SK-N-SH (cell line): ENCODE results near the gene MAP6D1. TPM values are rescaled to one million over a fixed set of nuclear protein-coding genes. Genes with fewer than 3 reads are reported as not detected.

ENCODE experiments used
- CTCF ChIA-PET: fragments of 300-600, 350-600 bp; formaldehyde crosslinking; extraction: SDS; loops from one replicate; lab custom pipeline; 2021; lab: Yijun Ruan, JAX
- POLR2A ChIA-PET: fragments of 350-600 bp; sonication (Branson Sonifier 250); formaldehyde crosslinking; extraction: SDS; loops from one replicate; lab custom pipeline; 2020; ENCODE audit warnings: antibody characterized with exemption, inconsistent platforms; lab: Yijun Ruan, JAX
- DNase-seq: peaks from one replicate; pipeline ENCODE4 v3.0.0; 2012
- H2AFZ ChIP-seq: fragments of 200-600 bp; sonication (generic); 2 replicates; pipeline ENCODE4 v1.8.1; 2016; ENCODE audit warnings: antibody characterized with exemption, mild to moderate bottlenecking, low read depth
- H3F3A ChIP-seq: fragments of 200-600 bp; sonication (generic); replicated peaks from 2 replicates; pipeline ENCODE3; 2016; ENCODE audit warnings: antibody characterized with exemption, mild to moderate bottlenecking; ENCODE audit not compliant: insufficient read depth
- H3K27ac ChIP-seq, 2 experiments: fragments of 200-500 bp in 1 of 2; fragments of 200-600 bp in 1 of 2; sonication (Bioruptor generic) in 1 of 2; sonication (generic), shearing (Covaris generic) in 1 of 2; 2 replicates each; pipeline versions ENCODE4 v1.5.1 to v1.6.1; 2014 to 2016; ENCODE audit warnings: low read depth in 2 of 2, inconsistent platforms in 1 of 2, low read length in 1 of 2, mild to moderate bottlenecking in 1 of 2, mixed read lengths in 1 of 2
- H3K27me3 ChIP-seq: fragments of 200-600 bp; sonication (generic), shearing (Covaris generic); 2 replicates; pipeline ENCODE4 v1.6.1; 2016; ENCODE audit warnings: mixed run types; ENCODE audit not compliant: insufficient read depth
- H3K36me3 ChIP-seq, 2 experiments: fragments of 200-500 bp in 1 of 2; fragments of 200-600 bp in 1 of 2; sonication (Bioruptor generic) in 1 of 2; sonication (generic) in 1 of 2; replicated peaks in 1 of 2; 2 replicates each; pipeline versions ENCODE3 to v1.5.1; 2014 to 2016; ENCODE audit warnings: low read length in 1 of 2, mild to moderate bottlenecking in 1 of 2; ENCODE audit not compliant: insufficient read depth in 2 of 2, control insufficient read depth in 1 of 2
- H3K4me1 ChIP-seq, 2 experiments: fragments of 200-500 bp in 1 of 2; fragments of 200-600 bp in 1 of 2; sonication (Bioruptor generic) in 1 of 2; sonication (generic), shearing (Covaris generic) in 1 of 2; 2 replicates each; pipeline versions ENCODE4 v1.5.1 to v1.6.1; 2014 to 2016; ENCODE audit warnings: low read depth in 1 of 2, low read length in 1 of 2, mixed run types in 1 of 2; ENCODE audit not compliant: insufficient read depth in 2 of 2, control insufficient read depth in 1 of 2
- H3K4me2 ChIP-seq: fragments of 200-600 bp; sonication (generic), shearing (Covaris generic); 2 replicates; pipeline ENCODE4 v1.6.1; 2017; ENCODE audit warnings: mixed run types
- H3K4me3 ChIP-seq, 2 experiments: fragments of 200-500 bp in 1 of 2; fragments of 200-600 bp in 1 of 2; sonication (Bioruptor generic) in 1 of 2; sonication (generic), shearing (Covaris generic) in 1 of 2; 2 replicates each; pipeline versions ENCODE4 v1.5.1 to v1.8.1; 2014 to 2016; ENCODE audit warnings: low read depth in 2 of 2, inconsistent platforms in 1 of 2, low read length in 1 of 2, mild to moderate bottlenecking in 1 of 2, mixed read lengths in 1 of 2, moderate library complexity in 1 of 2
- H3K79me2 ChIP-seq: fragments of 200-600 bp; sonication (generic); 2 replicates; pipeline ENCODE4 v1.8.1; 2017; ENCODE audit warnings: mild to moderate bottlenecking; ENCODE audit not compliant: insufficient read depth
- H3K9ac ChIP-seq: fragments of 200-600 bp; sonication (generic); 2 replicates; pipeline ENCODE4 v1.6.1; 2017; ENCODE audit warnings: mixed run types
- H3K9me2 ChIP-seq: fragments of 200-600 bp; sonication (generic); 2 replicates; pipeline ENCODE4 v1.6.1; 2017; ENCODE audit warnings: mixed run types
- H3K9me3 ChIP-seq: fragments of 200-600 bp; sonication (generic); 2 replicates; pipeline ENCODE4 v1.6.1; 2017; ENCODE audit warnings: mixed run types, mild to moderate bottlenecking, moderate library complexity
- H4K20me1 ChIP-seq: fragments of 200-600 bp; sonication (generic); 2 replicates; pipeline ENCODE4 v1.6.1; 2017; ENCODE audit warnings: mild to moderate bottlenecking, mixed run types; ENCODE audit not compliant: insufficient read depth
- FOSL2 ChIP-seq: IDR thresholded peaks from 2 replicates; pipeline ENCODE4 v1.4.0; 2012; ENCODE audit warnings: low read depth, mild to moderate bottlenecking, moderate library complexity, borderline replicate concordance
- FOXJ3 ChIP-seq: sonication (generic); formaldehyde crosslinking; IDR thresholded peaks from 2 replicates; pipeline ENCODE4 v1.5.1; 2020; ENCODE audit warnings: mild to moderate bottlenecking, missing genetic modification reagents
- GABPA ChIP-seq: IDR thresholded peaks from 2 replicates; pipeline ENCODE4 v1.4.0; 2012; ENCODE audit warnings: low read depth, mild to moderate bottlenecking
- IRF3 ChIP-seq: fragments of 150-350 bp; IDR thresholded peaks from 2 replicates; pipeline ENCODE4 v1.6.1; 2016; ENCODE audit warnings: mild to moderate bottlenecking, low read depth, low read length
- MEF2A ChIP-seq: IDR thresholded peaks from 2 replicates; pipeline ENCODE4 v1.4.0; 2012; ENCODE audit warnings: low read depth, borderline replicate concordance
- MXI1 ChIP-seq: IDR thresholded peaks from 2 replicates; pipeline ENCODE4 v1.6.1; 2012; ENCODE audit warnings: mild to moderate bottlenecking, low read depth, low read length, improper control_type of control experiment
- NFIC ChIP-seq: IDR thresholded peaks from 2 replicates; pipeline ENCODE4 v1.4.0; 2012; ENCODE audit warnings: borderline replicate concordance
- NRF1 ChIP-seq: IDR thresholded peaks from 2 replicates; pipeline ENCODE4 v1.6.1; 2012; ENCODE audit warnings: low read depth, mild to moderate bottlenecking, low read length
- PBX3 ChIP-seq: IDR thresholded peaks from 2 replicates; pipeline ENCODE4; 2012
- POLR2AphosphoS5 ChIP-seq: IDR thresholded peaks from 2 replicates; pipeline ENCODE4 v1.6.1; 2012; ENCODE audit warnings: low read depth, low read length
- REST ChIP-seq: IDR thresholded peaks from 2 replicates; pipeline ENCODE4 v1.6.1; 2012; ENCODE audit warnings: mild to moderate bottlenecking, low read depth, low read length, moderate library complexity
- RFX5 ChIP-seq: IDR thresholded peaks from 2 replicates; pipeline ENCODE4 v1.6.1; 2012; ENCODE audit warnings: mild to moderate bottlenecking, improper control_type of control experiment, low read length
- RXRA ChIP-seq: IDR thresholded peaks from 2 replicates; pipeline ENCODE4 v1.4.0; 2012; ENCODE audit warnings: low read depth, mild to moderate bottlenecking, borderline replicate concordance
- SMC3 ChIP-seq: IDR thresholded peaks from 2 replicates; pipeline ENCODE4 v1.6.1; 2012; ENCODE audit warnings: low read depth, low read length, improper control_type of control experiment
- TEAD4 ChIP-seq: IDR thresholded peaks from 2 replicates; pipeline ENCODE4 v1.4.0; 2012; ENCODE audit warnings: mild to moderate bottlenecking, borderline replicate concordance; ENCODE audit not compliant: insufficient read depth
- USF1 ChIP-seq: IDR thresholded peaks from 2 replicates; pipeline ENCODE4 v1.4.0; 2012; ENCODE audit warnings: low read depth, borderline replicate concordance
- ZBTB33 ChIP-seq: IDR thresholded peaks from 2 replicates; pipeline ENCODE4 v1.4.0; 2012; ENCODE audit warnings: low read depth, borderline replicate concordance
- WGBS: methylation state at CpG from one replicate; pipeline ENCODE4 v1.1.6; 2017; ENCODE audit warnings: low lambda C conversion rate; 5-methylcytosine and 5-hydroxymethylcytosine counted together
- polyA plus RNA-seq, 3 experiments: library from polyadenylated mRNA; depleted of rRNA; stranded (reverse); fragments of >200 nt; gene quantifications; 2 replicates each; pipeline ENCODE4 v1.2.3, GENCODE V29; 2012

Gene MAP6D1
- polyA plus RNA-seq, 1 of the 3 experiments (the other 2 are of a cell fraction): 2.6 TPM

GRCh38 chr3:183829466-183829865, 4.1 kb upstream of the MAP6D1 start:
- WGBS: 95% methylated on average over 9 of the region's 9 CpGs
- no peak overlapping the region for H3K9ac ChIP-seq
- H3F3A ChIP-seq: peaks cover 15% of the 10 kb centered on the region
- DNase-seq: no peak
- H3K36me3 ChIP-seq: peaks cover 11 to 49% of the 10 kb centered on the region in 2 experiments
- H3K9me2 ChIP-seq: no peaks in the 10 kb centered on the region
- H3K79me2 ChIP-seq: no peaks in the 10 kb centered on the region
- H3K27me3 ChIP-seq: no peaks in the 10 kb centered on the region
- CTCF ChIA-PET: interaction anchor here (0.9 to 1.1 kb wide), 3 partner anchors 11 to 327 kb away, joined by 3 to 4 read pairs (median 3); partner anchors contain the start of gene PARL
- TF ChIP-seq ZBTB33: no peak
- H3K9me3 ChIP-seq: no peaks in the 10 kb centered on the region
- H3K4me2 ChIP-seq: no peak overlapping the region
- 0 out of 2 replicates have a peak, but pooled peaks cover 3% of the 10 kb centered on the region for H4K20me1 ChIP-seq
- H3K4me1 ChIP-seq: peaks cover 0 to 24% of the 10 kb centered on the region in 2 experiments; a peak in 2 of 4 replicates
- H3K27ac ChIP-seq: no peak overlapping the region
- no peak overlapping the region for H3K4me3 ChIP-seq
- POLR2A ChIA-PET: no interaction called here
- no peak overlapping the region for H2AFZ ChIP-seq

GRCh38 chr3:183828538-183828870, 3.1 kb upstream of the MAP6D1 start:
- POLR2A ChIA-PET: no interaction called here
- Histone ChIP-seq H2AFZ (no peak overlapping the region), H3K9me2 (no peaks in the 10 kb centered on the region), H3F3A (peaks cover 15% of the 10 kb centered on the region), H3K79me2 (no peaks in the 10 kb centered on the region), H3K4me2 (no peak overlapping the region)
- WGBS: 82% methylated on average over 7 of the region's 7 CpGs
- TF ChIP-seq GABPA (no peak), SMC3 (no peak), NFIC (no peak), RFX5 (no peak), REST (no peak), IRF3 (no peak), FOXJ3 (CRISPR knock-in tag) (no peak), FOSL2 (no peak), PBX3 (no peak), NRF1 (no peak), USF1 (no peak), MXI1 (no peak), POLR2AphosphoS5 (no peak), TEAD4 (no peak), MEF2A (no peak), RXRA (no peak)
- TF ChIP-seq, all 33 proteins: peak for 0
- peaks cover 11 to 42% of the 10 kb centered on the region in 2 experiments for H3K36me3 ChIP-seq
- H3K4me1 ChIP-seq: peaks cover 0 to 26% of the 10 kb centered on the region in 2 experiments; a peak in 2 of 4 replicates
- CTCF ChIA-PET: interaction anchor here (0.9 to 4.1 kb wide), 2 partner anchors 56 kb away, joined by 4 to 29 read pairs; partner anchors contain the start of gene PARL
- H3K4me3 ChIP-seq: no peak overlapping the region
- H4K20me1 ChIP-seq: 0 out of 2 replicates have a peak, but pooled peaks cover 3% of the 10 kb centered on the region
- no peaks in the 10 kb centered on the region for H3K9me3 ChIP-seq
- no peak overlapping the region for H3K9ac ChIP-seq
- H3K27me3 ChIP-seq: no peaks in the 10 kb centered on the region
- no peak for DNase-seq
- H3K27ac ChIP-seq: no peak overlapping the region
